Osteoblast (primary cell): ENCODE measurements around the gene DNAH10. TPM values are rescaled to one million over a fixed set of nuclear protein-coding genes. Genes with fewer than 3 reads are reported as not detected.

Experiments
- DNase-seq: peaks from one replicate; pipeline ENCODE4 v3.0.0; 2011; ENCODE audit warnings: low spot score, mixed read lengths; ENCODE audit not compliant: insufficient read length; ENCODE audit errors: missing footprints
- H2AFZ ChIP-seq: 2 replicates; pipeline ENCODE4 v1.6.0; 2011; ENCODE audit warnings: mild to moderate bottlenecking, low read length
- H3K27ac ChIP-seq: 2 replicates; pipeline ENCODE4 v1.5.1; 2011; ENCODE audit warnings: mild to moderate bottlenecking, low read depth, low read length, moderate library complexity
- H3K27me3 ChIP-seq: 2 replicates; pipeline ENCODE4 v1.6.0; 2012; ENCODE audit warnings: mild to moderate bottlenecking, control low read depth, inconsistent platforms, low read length, moderate library complexity; ENCODE audit not compliant: insufficient read depth
- H3K36me3 ChIP-seq: 2 replicates; pipeline ENCODE4 v1.5.1; 2011; ENCODE audit warnings: mild to moderate bottlenecking, low read length, control low read depth, moderate library complexity; ENCODE audit not compliant: insufficient read depth
- H3K4me1 ChIP-seq: 2 replicates; pipeline ENCODE4 v1.5.1; 2011; ENCODE audit warnings: mild to moderate bottlenecking, low read length, control low read depth, moderate library complexity; ENCODE audit not compliant: insufficient read depth
- H3K4me2 ChIP-seq: 2 replicates; pipeline ENCODE4 v1.6.0; 2011; ENCODE audit warnings: mild to moderate bottlenecking, low read length; ENCODE audit not compliant: insufficient read depth
- H3K4me3 ChIP-seq: fragments of 200-600 bp; sonication (generic); 3 replicates; pipeline ENCODE4 v1.5.1; 2012; ENCODE audit warnings: mild to moderate bottlenecking, low read length, inconsistent platforms; ENCODE audit not compliant: insufficient read depth
- H3K79me2 ChIP-seq: 2 replicates; pipeline ENCODE4 v1.6.0; 2012; ENCODE audit warnings: mild to moderate bottlenecking, low read length, control low read depth, inconsistent platforms; ENCODE audit not compliant: insufficient read depth
- H3K9me3 ChIP-seq: 2 replicates; pipeline ENCODE4 v1.5.1; 2011; ENCODE audit warnings: low read depth, low read length, control low read depth
- H4K20me1 ChIP-seq: 2 replicates; pipeline ENCODE4 v1.6.0; 2012; ENCODE audit warnings: mild to moderate bottlenecking, low read length, control low read depth; ENCODE audit not compliant: insufficient read depth
- CTCF ChIP-seq: IDR thresholded peaks from 2 replicates; pipeline ENCODE4 v1.5.1; 2011; ENCODE audit warnings: mild to moderate bottlenecking, low read depth, low read length, moderate library complexity; ENCODE audit errors: extremely low read depth
- total RNA-seq: library from RNA; depleted of rRNA; stranded (reverse); fragments of >200 nt; gene quantifications from 2 replicates; pipeline ENCODE4 v1.2.3, GENCODE V29; 2012

DNAH10 gene
- total RNA-seq, 1 donor = 0.72 TPM

- H3K36me3 ChIP-seq = no peaks in the 10 kb centered on the region
- H3K4me2 ChIP-seq = no peak overlapping the region
- TF ChIP-seq CTCF = no peak
- no peak overlapping the region for H2AFZ ChIP-seq
- no peak overlapping the region for H3K4me3 ChIP-seq
- peaks cover 13% of the 10 kb centered on the region for H3K27me3 ChIP-seq
- no peak for DNase-seq
- no peaks in the 10 kb centered on the region for H4K20me1 ChIP-seq
- H3K9me3 ChIP-seq = no peaks in the 10 kb centered on the region
- H3K79me2 ChIP-seq = no peaks in the 10 kb centered on the region
- H3K4me1 ChIP-seq = no peaks in the 10 kb centered on the region
- H3K27ac ChIP-seq = no peak overlapping the region
Measured at GRCh38 chr12:123861392-123861791, 99.3 kb downstream of the DNAH10 start.

DNA sequence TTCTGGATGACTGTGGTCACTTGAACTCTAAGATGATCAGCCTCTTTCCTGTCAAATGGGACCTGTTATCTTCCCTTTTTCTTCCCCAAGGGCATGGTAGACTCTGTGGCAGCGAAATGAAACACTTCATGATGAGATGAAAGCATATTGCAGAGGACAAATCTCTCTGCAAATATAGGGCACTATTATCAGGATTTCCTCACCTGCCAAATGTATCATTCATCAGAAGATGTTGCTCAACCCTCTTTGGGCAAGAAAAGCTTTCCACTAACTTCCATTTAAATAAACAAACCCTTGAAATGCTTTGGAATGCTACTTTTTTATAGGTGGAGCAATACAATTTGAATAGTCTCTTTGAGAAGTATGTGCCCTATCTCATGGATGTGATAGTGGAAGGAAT lies 105.0 kb downstream of the DNAH10 start:
- no peaks in the 10 kb centered on the region for H3K4me1 ChIP-seq
- H3K4me2 ChIP-seq = no peak overlapping the region
- TF ChIP-seq CTCF = no peak
- no peak for DNase-seq
- H3K36me3 ChIP-seq = no peaks in the 10 kb centered on the region
- H2AFZ ChIP-seq = no peak overlapping the region
- no peak overlapping the region for H3K4me3 ChIP-seq
- no peaks in the 10 kb centered on the region for H3K79me2 ChIP-seq
- no peaks in the 10 kb centered on the region for H4K20me1 ChIP-seq
- no peak overlapping the region for H3K27ac ChIP-seq
- peaks cover 41% of the 10 kb centered on the region for H3K27me3 ChIP-seq
- no peaks in the 10 kb centered on the region for H3K9me3 ChIP-seq

GRCh38 chr12:123868791-123869190 lies 106.7 kb downstream of the DNAH10 start:
- H3K4me1 ChIP-seq = no peaks in the 10 kb centered on the region

DNA sequence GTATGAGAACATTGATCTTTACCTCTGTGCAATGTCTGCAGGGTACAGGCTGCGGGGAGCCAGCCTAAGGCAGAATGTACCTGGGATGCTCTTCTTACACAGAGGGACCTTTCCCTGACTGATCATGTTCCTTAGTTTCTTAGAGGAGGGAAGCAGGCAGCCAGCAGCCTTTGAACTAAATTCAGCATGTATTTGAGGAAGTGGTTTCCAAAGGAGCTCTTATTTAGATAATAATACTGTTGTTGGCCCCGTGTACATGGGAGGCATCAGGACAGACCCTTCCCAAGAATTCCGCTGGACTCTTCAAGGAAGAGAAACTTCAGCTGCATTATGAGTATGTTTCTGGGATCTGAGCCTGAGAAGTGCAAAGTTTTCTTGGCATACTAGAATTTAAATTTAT lies 111.7 kb downstream of the DNAH10 start:
- no peak for TF ChIP-seq CTCF

More at GRCh38 chr12:123868791-123869190, 106.7 kb downstream of the DNAH10 start:
- Histone ChIP-seq H4K20me1 (no peaks in the 10 kb centered on the region), H3K36me3 (no peaks in the 10 kb centered on the region), H3K4me3 (no peak overlapping the region), H3K27me3 (peaks cover 49% of the 10 kb centered on the region), H3K4me2 (no peak overlapping the region), H2AFZ (no peak overlapping the region), H3K79me2 (no peaks in the 10 kb centered on the region), H3K9me3 (no peaks in the 10 kb centered on the region), H3K27ac (no peak overlapping the region)
- no peak for TF ChIP-seq CTCF
- DNase-seq = no peak

More for the DNA sequence above, 111.7 kb downstream of the DNAH10 start:
- no peak overlapping the region for H3K4me3 ChIP-seq
- H3K4me1 ChIP-seq = no peaks in the 10 kb centered on the region
- no peak overlapping the region for H3K27ac ChIP-seq
- H3K9me3 ChIP-seq = no peaks in the 10 kb centered on the region
- H2AFZ ChIP-seq = no peak overlapping the region
- no peaks in the 10 kb centered on the region for H3K36me3 ChIP-seq
- H4K20me1 ChIP-seq = no peaks in the 10 kb centered on the region
- H3K79me2 ChIP-seq = no peaks in the 10 kb centered on the region
- peaks cover 50% of the 10 kb centered on the region for H3K27me3 ChIP-seq
- DNase-seq = no peak
- no peak overlapping the region for H3K4me2 ChIP-seq
